ENCODE results near the gene ARHGEF11.

DNA sequence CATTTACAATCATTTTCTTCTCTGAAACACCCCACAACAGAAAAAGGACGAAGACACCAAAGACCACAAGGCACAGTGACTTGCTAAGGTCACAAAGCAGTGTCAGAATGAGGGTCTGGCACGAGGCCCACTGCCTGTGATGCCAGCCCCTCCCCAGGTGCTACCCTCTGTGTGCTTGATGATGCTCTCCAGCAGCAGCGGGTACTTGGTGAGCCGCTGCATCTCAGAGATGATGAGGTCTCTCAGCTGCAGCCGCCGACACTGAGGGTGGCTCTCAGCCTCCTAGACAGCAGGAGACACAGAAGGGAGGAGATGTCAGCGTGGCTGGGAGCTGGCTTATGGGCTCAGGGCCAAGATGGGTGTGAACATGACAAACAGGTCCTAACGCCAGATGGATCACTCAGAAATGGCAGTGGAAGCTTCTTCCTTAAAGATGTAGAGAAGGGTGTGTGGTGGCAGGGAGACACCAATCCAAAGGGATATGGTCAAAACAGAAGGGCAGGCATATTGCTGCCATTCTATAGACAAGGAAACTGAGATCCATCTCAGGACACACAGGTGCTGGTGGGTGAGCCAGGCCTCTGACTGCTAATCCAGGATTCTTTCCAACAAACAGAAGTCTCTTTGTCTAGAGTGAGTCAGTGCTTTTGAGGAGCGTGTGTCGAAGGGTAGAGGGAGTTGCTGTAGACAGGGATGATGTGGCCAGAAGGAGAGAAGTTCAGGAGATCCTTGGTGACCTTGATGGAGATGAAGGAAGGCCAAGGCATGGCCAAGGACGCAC, 99.5 kb downstream of the ARHGEF11 start:
- TF ChIP-seq ZNF121 (CRISPR knock-in tag; IDR thresholded peaks at IDR 0.05) (no peak), ETV6 (CRISPR knock-in tag; IDR thresholded peaks at IDR 0.05) (no peak), ZNF263 (CRISPR knock-in tag; IDR thresholded peaks at IDR 0.05; ENCODE audit: low read depth) (no peak), EMX1 (CRISPR knock-in tag; IDR thresholded peaks at IDR 0.05) (no peak), ATF1 (CRISPR knock-in tag; IDR thresholded peaks at IDR 0.05) (no peak), ZNF232 (CRISPR knock-in tag; IDR thresholded peaks at IDR 0.05) (no peak)
- TF ChIP-seq, protein P1, sequence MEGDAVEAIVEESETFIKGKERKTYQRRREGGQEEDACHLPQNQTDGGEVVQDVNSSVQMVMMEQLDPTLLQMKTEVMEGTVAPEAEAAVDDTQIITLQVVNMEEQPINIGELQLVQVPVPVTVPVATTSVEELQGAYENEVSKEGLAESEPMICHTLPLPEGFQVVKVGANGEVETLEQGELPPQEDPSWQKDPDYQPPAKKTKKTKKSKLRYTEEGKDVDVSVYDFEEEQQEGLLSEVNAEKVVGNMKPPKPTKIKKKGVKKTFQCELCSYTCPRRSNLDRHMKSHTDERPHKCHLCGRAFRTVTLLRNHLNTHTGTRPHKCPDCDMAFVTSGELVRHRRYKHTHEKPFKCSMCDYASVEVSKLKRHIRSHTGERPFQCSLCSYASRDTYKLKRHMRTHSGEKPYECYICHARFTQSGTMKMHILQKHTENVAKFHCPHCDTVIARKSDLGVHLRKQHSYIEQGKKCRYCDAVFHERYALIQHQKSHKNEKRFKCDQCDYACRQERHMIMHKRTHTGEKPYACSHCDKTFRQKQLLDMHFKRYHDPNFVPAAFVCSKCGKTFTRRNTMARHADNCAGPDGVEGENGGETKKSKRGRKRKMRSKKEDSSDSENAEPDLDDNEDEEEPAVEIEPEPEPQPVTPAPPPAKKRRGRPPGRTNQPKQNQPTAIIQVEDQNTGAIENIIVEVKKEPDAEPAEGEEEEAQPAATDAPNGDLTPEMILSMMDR (IDR thresholded peaks at IDR 0.05), result no peak
- TF ChIP-seq, protein P2, sequence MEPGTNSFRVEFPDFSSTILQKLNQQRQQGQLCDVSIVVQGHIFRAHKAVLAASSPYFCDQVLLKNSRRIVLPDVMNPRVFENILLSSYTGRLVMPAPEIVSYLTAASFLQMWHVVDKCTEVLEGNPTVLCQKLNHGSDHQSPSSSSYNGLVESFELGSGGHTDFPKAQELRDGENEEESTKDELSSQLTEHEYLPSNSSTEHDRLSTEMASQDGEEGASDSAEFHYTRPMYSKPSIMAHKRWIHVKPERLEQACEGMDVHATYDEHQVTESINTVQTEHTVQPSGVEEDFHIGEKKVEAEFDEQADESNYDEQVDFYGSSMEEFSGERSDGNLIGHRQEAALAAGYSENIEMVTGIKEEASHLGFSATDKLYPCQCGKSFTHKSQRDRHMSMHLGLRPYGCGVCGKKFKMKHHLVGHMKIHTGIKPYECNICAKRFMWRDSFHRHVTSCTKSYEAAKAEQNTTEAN (CRISPR knock-in tag; IDR thresholded peaks at IDR 0.05), result no peak
- TF ChIP-seq, protein P3, sequence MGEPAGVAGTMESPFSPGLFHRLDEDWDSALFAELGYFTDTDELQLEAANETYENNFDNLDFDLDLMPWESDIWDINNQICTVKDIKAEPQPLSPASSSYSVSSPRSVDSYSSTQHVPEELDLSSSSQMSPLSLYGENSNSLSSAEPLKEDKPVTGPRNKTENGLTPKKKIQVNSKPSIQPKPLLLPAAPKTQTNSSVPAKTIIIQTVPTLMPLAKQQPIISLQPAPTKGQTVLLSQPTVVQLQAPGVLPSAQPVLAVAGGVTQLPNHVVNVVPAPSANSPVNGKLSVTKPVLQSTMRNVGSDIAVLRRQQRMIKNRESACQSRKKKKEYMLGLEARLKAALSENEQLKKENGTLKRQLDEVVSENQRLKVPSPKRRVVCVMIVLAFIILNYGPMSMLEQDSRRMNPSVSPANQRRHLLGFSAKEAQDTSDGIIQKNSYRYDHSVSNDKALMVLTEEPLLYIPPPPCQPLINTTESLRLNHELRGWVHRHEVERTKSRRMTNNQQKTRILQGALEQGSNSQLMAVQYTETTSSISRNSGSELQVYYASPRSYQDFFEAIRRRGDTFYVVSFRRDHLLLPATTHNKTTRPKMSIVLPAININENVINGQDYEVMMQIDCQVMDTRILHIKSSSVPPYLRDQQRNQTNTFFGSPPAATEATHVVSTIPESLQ (CRISPR knock-in tag; IDR thresholded peaks at IDR 0.05), result no peak
